Daoy (cell line): ENCODE data around the gene PROK1. TPM values are rescaled to one million over a fixed set of nuclear protein-coding genes. Genes with fewer than 3 reads are reported as not detected.

Experiments
- DNase-seq: peaks from one replicate; pipeline ENCODE4 v3.0.0-alpha.2; 2015; ENCODE audit warnings: low read depth
- total RNA-seq: library from RNA; depleted of rRNA; stranded (reverse); fragments of >200 nt; shearing (Covaris generic); gene quantifications from 2 replicates; pipeline ENCODE4 v1.2.3, GENCODE V29; 2014

PROK1 gene
- total RNA-seq, 1 experiment from 2014 or later = not detected

GRCh38 chr1:110488161-110488560 is 37.2 kb downstream of the PROK1 start:
- no peak for DNase-seq

GRCh38 chr1:110488867-110489266 is 37.9 kb downstream of the PROK1 start:
- DNase-seq = no peak

GRCh38 chr1:110489406-110489805 is 38.5 kb downstream of the PROK1 start:
- no peak for DNase-seq

- no peak for DNase-seq
Observed at GRCh38 chr1:110489973-110490542, 39.1 kb downstream of the PROK1 start.

- DNase-seq = no peak
Observed at GRCh38 chr1:110490791-110491451, 40.0 kb downstream of the PROK1 start.

- no peak for DNase-seq
Observed at GRCh38 chr1:110492573-110492972, 41.6 kb downstream of the PROK1 start.

- DNase-seq = no peak
Observed at GRCh38 chr1:110493059-110493699, 42.2 kb downstream of the PROK1 start.

GRCh38 chr1:110494036-110494435 is 43.1 kb downstream of the PROK1 start:
- DNase-seq = no peak

GRCh38 chr1:110494522-110495406 is 43.8 kb downstream of the PROK1 start:
- no peak for DNase-seq

- peak; percentile 83 for DNase-seq
Observed at GRCh38 chr1:110495926-110496600, 45.1 kb downstream of the PROK1 start.

GRCh38 chr1:110498270-110498669 is 47.3 kb downstream of the PROK1 start:
- DNase-seq = no peak

GRCh38 chr1:110501488-110502132 is 50.7 kb downstream of the PROK1 start:
- no peak for DNase-seq

GRCh38 chr1:110502402-110503151 is 51.6 kb downstream of the PROK1 start:
- DNase-seq = no peak

GRCh38 chr1:110503471-110503870 is 52.5 kb downstream of the PROK1 start:
- no peak for DNase-seq

- DNase-seq = no peak
Observed at GRCh38 chr1:110504226-110504625, 53.3 kb downstream of the PROK1 start.

- no peak for DNase-seq
Observed at GRCh38 chr1:110505596-110505995, 54.6 kb downstream of the PROK1 start.

- DNase-seq = no peak
Observed at GRCh38 chr1:110506541-110506940, 55.6 kb downstream of the PROK1 start.
